HepG2 (cell line): ENCODE results near the gene NHSL1. TPM values are rescaled to one million over a fixed set of nuclear protein-coding genes. Genes with fewer than 3 reads are reported as not detected.

Experiments
- ATAC-seq: fragments of 200-7000 bp; cut with Tn5 transposase; 3 replicates; pipeline ENCODE4 v1.9.1; 2020; ENCODE audit warnings: mild to moderate bottlenecking, moderate library complexity
- BruUV-seq: library from RNA; stranded (reverse); fragments of 400-500 nt; replicated peaks from 2 replicates; lab custom pipeline; 2021; lab: Mats Ljungman, UMichigan
- CTCF ChIA-PET: fragments of 300-600 bp; formaldehyde crosslinking; extraction: SDS; loops from one replicate; lab custom pipeline; 2021; ENCODE audit warnings: low total read pairs, inconsistent platforms, low intra/inter-chr PET ratio; lab: Yijun Ruan, JAX
- POLR2A ChIA-PET: fragments of 350-600 bp; sonication (Branson Sonifier 250); formaldehyde crosslinking; loops from one replicate; lab custom pipeline; 2020; ENCODE audit warnings: antibody characterized with exemption, inconsistent platforms; lab: Yijun Ruan, JAX
- DNase-seq: peaks from one replicate; pipeline ENCODE4 v3.0.0-alpha.2; 2015; ENCODE audit warnings: low spot score
- FAIRE-seq: peaks from 3 replicates; lab custom pipeline; 2011; peaks lifted over from hg19 to GRCh38; lab: Jason Lieb, UNC
- H2AFZ ChIP-seq: one replicate; pipeline ENCODE4 v1.6.1; 2011; ENCODE audit warnings: low read length, inconsistent platforms
- H3K27ac ChIP-seq: fragments of 300-600 bp; 3 replicates; pipeline ENCODE4 v1.8.0; 2011; ENCODE audit warnings: mixed run types, mild to moderate bottlenecking, mixed read lengths, low read length, inconsistent platforms; ENCODE audit not compliant: insufficient read depth; ENCODE audit errors: extremely low read length
- H3K27me3 ChIP-seq, 2 experiments: fragments of 200-600 bp in 1 of 2; 2 replicates in 1 of 2; 3 replicates in 1 of 2; pipeline versions ENCODE4 v1.6.0 to v1.8.0; 2011; ENCODE audit warnings: low read length in 2 of 2, mild to moderate bottlenecking in 2 of 2, moderate library complexity in 2 of 2, inconsistent platforms in 1 of 2; ENCODE audit not compliant: insufficient read depth in 2 of 2, control insufficient read depth in 1 of 2
- H3K36me3 ChIP-seq, 2 experiments: fragments of 200-600 bp in 1 of 2; replicated peaks in 1 of 2; 2 replicates in 1 of 2; 3 replicates in 1 of 2; pipeline versions ENCODE4 v1.5.1 to v1.8.0; 2011; ENCODE audit warnings: low read length in 2 of 2, inconsistent platforms in 1 of 2; ENCODE audit not compliant: insufficient read depth in 2 of 2, control insufficient read depth in 1 of 2
- H3K4me1 ChIP-seq: 2 replicates; pipeline ENCODE4 v1.5.1; 2012; ENCODE audit warnings: low read length, inconsistent platforms; ENCODE audit not compliant: insufficient read depth
- H3K4me2 ChIP-seq: 2 replicates; pipeline ENCODE4 v1.6.0; 2011; ENCODE audit warnings: low read depth, low read length, inconsistent platforms
- H3K4me3 ChIP-seq, 3 experiments: fragments of 200-600 bp in 1 of 3; sonication (generic), shearing (Covaris generic) in 1 of 3; replicated peaks in 1 of 3; 2 replicates each; pipeline ENCODE4 v1.5.1; 2011 to 2016; ENCODE audit warnings: low read length in 3 of 3, inconsistent platforms in 2 of 3, low read depth in 2 of 3, mild to moderate bottlenecking in 2 of 3, control low read depth in 1 of 3, mixed read lengths in 1 of 3; ENCODE audit not compliant: insufficient read depth in 1 of 3
- H3K79me2 ChIP-seq: one replicate; pipeline ENCODE4 v1.6.1; 2011; ENCODE audit warnings: low read length, inconsistent platforms; ENCODE audit not compliant: insufficient read depth
- H3K9ac ChIP-seq: 2 replicates; pipeline ENCODE4 v1.6.0; 2011; ENCODE audit warnings: mild to moderate bottlenecking, low read depth, low read length, inconsistent platforms; ENCODE audit not compliant: insufficient read depth
- H3K9me3 ChIP-seq: 2 replicates; pipeline ENCODE4 v1.5.1; 2012; ENCODE audit warnings: mild to moderate bottlenecking, low read length
- H4K20me1 ChIP-seq: 2 replicates; pipeline ENCODE4 v1.6.0; 2011; ENCODE audit warnings: inconsistent platforms, mild to moderate bottlenecking, low read length, moderate library complexity; ENCODE audit not compliant: insufficient read depth
- ATF7 ChIP-seq, 2 experiments: fragments of 450-650 bp in 1 of 2; sonication (generic) in 1 of 2; formaldehyde crosslinking in 1 of 2; IDR thresholded peaks; 2 replicates each; pipeline versions ENCODE4 v1.4.0 to v1.6.1; 2016 to 2020; ENCODE audit warnings: antibody characterized with exemption in 1 of 2, mild to moderate bottlenecking in 1 of 2, missing genetic modification reagents in 1 of 2
- BORCS8-MEF2B ChIP-seq: sonication (generic); formaldehyde crosslinking; IDR thresholded peaks from 2 replicates; pipeline ENCODE4 v1.8.0; 2022; ENCODE audit warnings: mild to moderate bottlenecking, missing genetic modification reagents
- CCAR2 ChIP-seq: fragments of 200-400 bp; formaldehyde crosslinking; optimal IDR thresholded peaks from 2 replicates; pipeline ENCODE3; 2018; ENCODE audit warnings: low read depth, mild to moderate bottlenecking, low read length, moderate library complexity
- CREBL2 ChIP-seq: sonication (generic); formaldehyde crosslinking; IDR thresholded peaks from 2 replicates; pipeline ENCODE4 v1.8.1; 2023; ENCODE audit warnings: missing genetic modification reagents, mild to moderate bottlenecking, borderline replicate concordance
- HDAC6 ChIP-seq: fragments of 200-600 bp; sonication (generic); IDR thresholded peaks from 2 replicates; pipeline ENCODE4 v1.7.0; 2017; ENCODE audit warnings: mild to moderate bottlenecking, antibody characterized with exemption, low read length, low read depth
- HNF4A ChIP-seq: sonication (generic); formaldehyde crosslinking; IDR thresholded peaks from 2 replicates; pipeline ENCODE4 v1.4.0; 2020; ENCODE audit warnings: missing genetic modification reagents
- REL ChIP-seq: sonication (generic); formaldehyde crosslinking; conservative IDR thresholded peaks from 2 replicates; pipeline ENCODE4 v1.8.0; 2022; ENCODE audit warnings: mild to moderate bottlenecking, missing genetic modification reagents, moderate library complexity
- SP2 ChIP-seq: sonication (generic); formaldehyde crosslinking; IDR thresholded peaks from 2 replicates; pipeline ENCODE4 v1.5.1; 2020; ENCODE audit warnings: mild to moderate bottlenecking, missing genetic modification reagents
- U2AF2 ChIP-seq: fragments of 200-400 bp; formaldehyde crosslinking; IDR thresholded peaks from 2 replicates; pipeline ENCODE4 v1.6.1; 2017; ENCODE audit warnings: low read depth, mild to moderate bottlenecking, low read length
- ZIK1 ChIP-seq: sonication (generic); formaldehyde crosslinking; IDR thresholded peaks from 2 replicates; pipeline ENCODE4 v1.5.0; 2020; ENCODE audit warnings: mild to moderate bottlenecking, low read depth, missing genetic modification reagents, borderline replicate concordance
- ZKSCAN5 ChIP-seq: sonication (generic); formaldehyde crosslinking; IDR thresholded peaks from 2 replicates; pipeline ENCODE4 v1.5.1; 2020; ENCODE audit warnings: mild to moderate bottlenecking, missing genetic modification reagents
- ZNF484 ChIP-seq: sonication (generic); formaldehyde crosslinking; IDR thresholded peaks from 2 replicates; pipeline ENCODE4 v1.5.1; 2020; ENCODE audit warnings: mild to moderate bottlenecking, low read depth, missing genetic modification reagents, borderline replicate concordance
- ZNF670 ChIP-seq: sonication (generic); formaldehyde crosslinking; IDR thresholded peaks from 2 replicates; pipeline ENCODE4 v1.8.0; 2022; ENCODE audit warnings: mild to moderate bottlenecking, missing genetic modification reagents, borderline replicate concordance
- ZSCAN25 ChIP-seq: sonication (generic); formaldehyde crosslinking; IDR thresholded peaks from 2 replicates; pipeline ENCODE4 v1.8.0; 2022; ENCODE audit warnings: mild to moderate bottlenecking, missing genetic modification reagents
- WGBS: methylation state at CpG from one replicate; pipeline ENCODE4 v1.1.6; 2017; ENCODE audit warnings: low lambda C conversion rate; 5-methylcytosine and 5-hydroxymethylcytosine counted together
- in situ Hi-C: cut with HindIII; loops from 2 replicates; pipeline ENCODE4 v1.10.0; 2017; ENCODE audit warnings: low pct_unique_long_range_greater_than_20kb; ENCODE audit not compliant: extremely low pct_ligation_motif_present
- intact Hi-C: fragments of 100-400 bp; cut with micrococcal nuclease; formaldehyde crosslinking; loops from one replicate; pipeline ENCODE4 v1.10.0; 2022; ENCODE audit not compliant: unreplicated experiment
- polyA plus RNA-seq, 8 experiments: library from polyadenylated mRNA; depleted of rRNA in 3 of 8; stranded (reverse) in 7 of 8; unstranded in 1 of 8; fragments of >200 nt; fragmentation: Illumina TruSeq in 4 of 8; extraction: Trizol in 4 of 8; gene quantifications; 2 replicates each; pipeline versions ENCODE4 v1.2.1 to v1.2.3, GENCODE V29; 2011 to 2016; ENCODE audit warnings: low read depth in 4 of 8, missing spikeins in 1 of 8, mixed read lengths in 1 of 8; ENCODE audit not compliant: insufficient read depth in 1 of 8
- total RNA-seq, 5 experiments: library from RNA; depleted of rRNA; stranded (reverse); fragments of >200 nt; fragmentation: Illumina TruSeq; extraction: Trizol; gene quantifications; 2 replicates each; pipeline ENCODE4 v1.2.3, GENCODE V29; 2016; ENCODE audit warnings: low read depth in 1 of 5
- TF ChIP-seq, protein P1 (sequence below): sonication (generic); formaldehyde crosslinking; IDR thresholded peaks from 2 replicates; pipeline ENCODE4 v1.4.0; 2020; ENCODE audit warnings: mild to moderate bottlenecking, missing genetic modification reagents

The NHSL1 gene
- total and polyA plus RNA-seq, 2 of the 13 experiments (the other 11 are each of a cell fraction or from before 2014, with no cell fraction given) = 24.9 to 53.6 TPM

- FAIRE-seq (no peak), DNase-seq (no peak), ATAC-seq (no peak)
- ChIA-PET POLR2A (interaction anchor here (1.2 kb wide), 1 partner anchor 12 kb away, joined by 4 read pairs; no protein-coding TSS in a partner anchor), CTCF (no interaction called here)
- H3K4me3 ChIP-seq = no peak overlapping the region
- no peak overlapping the region for H3K9ac ChIP-seq
- no peaks in the 10 kb centered on the region for H3K27me3 ChIP-seq
- intact Hi-C loops (no loop called here), in situ Hi-C loops (no loop called here)
- H4K20me1 ChIP-seq = peaks cover 28% of the 10 kb centered on the region
- peaks cover 89% of the 10 kb centered on the region for H3K79me2 ChIP-seq
- no peaks in the 10 kb centered on the region for H3K9me3 ChIP-seq
- TF ChIP-seq CCAR2 = no peak
- no peak for TF ChIP-seq CREBL2 (CRISPR knock-in tag)
- no peak for TF ChIP-seq ZNF670 (CRISPR knock-in tag)
- TF ChIP-seq U2AF2 = no peak
- TF ChIP-seq HDAC6 = no peak
- no peak for TF ChIP-seq ZIK1 (CRISPR knock-in tag)
- no peak for TF ChIP-seq ATF7 (IDR thresholded peaks at IDR 0.05)
- no peak for TF ChIP-seq ATF7 (CRISPR knock-in tag; IDR thresholded peaks at IDR 0.05)
- no peak for TF ChIP-seq REL (CRISPR knock-in tag)
- no peak for TF ChIP-seq HNF4A (CRISPR knock-in tag)
- TF ChIP-seq BORCS8-MEF2B (CRISPR knock-in tag) = no peak
- TF ChIP-seq SP2 (CRISPR knock-in tag) = no peak
- TF ChIP-seq, protein P1, sequence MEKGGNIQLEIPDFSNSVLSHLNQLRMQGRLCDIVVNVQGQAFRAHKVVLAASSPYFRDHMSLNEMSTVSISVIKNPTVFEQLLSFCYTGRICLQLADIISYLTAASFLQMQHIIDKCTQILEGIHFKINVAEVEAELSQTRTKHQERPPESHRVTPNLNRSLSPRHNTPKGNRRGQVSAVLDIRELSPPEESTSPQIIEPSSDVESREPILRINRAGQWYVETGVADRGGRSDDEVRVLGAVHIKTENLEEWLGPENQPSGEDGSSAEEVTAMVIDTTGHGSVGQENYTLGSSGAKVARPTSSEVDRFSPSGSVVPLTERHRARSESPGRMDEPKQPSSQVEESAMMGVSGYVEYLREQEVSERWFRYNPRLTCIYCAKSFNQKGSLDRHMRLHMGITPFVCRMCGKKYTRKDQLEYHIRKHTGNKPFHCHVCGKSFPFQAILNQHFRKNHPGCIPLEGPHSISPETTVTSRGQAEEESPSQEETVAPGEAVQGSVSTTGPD = no peak
- TF ChIP-seq ZKSCAN5 (CRISPR knock-in tag) = no peak
- no peak for TF ChIP-seq ZNF484 (CRISPR knock-in tag)
- no peak for TF ChIP-seq ZSCAN25 (CRISPR knock-in tag)
- no peak overlapping the region for H3K27ac ChIP-seq
- no peak overlapping the region for H3K4me2 ChIP-seq
- TSS peak; percentile 5 for BruUV-seq
- peaks cover 18 to 74% of the 10 kb centered on the region in 2 experiments for H3K36me3 ChIP-seq
- WGBS = 97% methylated on average over 13 of the region's 13 CpGs
- H3K4me1 ChIP-seq = peaks cover 52% of the 10 kb centered on the region
- H2AFZ ChIP-seq = no peak overlapping the region
These were observed 13.6 kb downstream of the NHSL1 start for GRCh38 chr6:138485586-138486248.
